HCT116 (cell line): ENCODE results near the gene ATP13A3.

Experiments
- CEBPB ChIP-seq: IDR thresholded peaks from 2 replicates; pipeline ENCODE4 v1.6.1; 2012; ENCODE audit warnings: low read depth
- CTCF ChIP-seq, 3 experiments: fragments of 200-600 bp in 1 of 3; sonication (generic) in 1 of 3; IDR thresholded peaks in 2 of 3; conservative IDR thresholded peaks in 1 of 3; 2 replicates each; pipeline ENCODE4 v1.5.1; 2012 to 2017; ENCODE audit warnings: low read depth in 2 of 3, low read length in 2 of 3, antibody characterized with exemption in 1 of 3, borderline replicate concordance in 1 of 3, control low read depth in 1 of 3, mild to moderate bottlenecking in 1 of 3, mixed read lengths in 1 of 3, mixed run types in 1 of 3, moderate library complexity in 1 of 3; ENCODE audit not compliant: insufficient read depth in 1 of 3
- EZH2 ChIP-seq: fragments of 200-600 bp; sonication (generic); IDR thresholded peaks from 2 replicates; pipeline ENCODE4 v1.6.1; 2017; ENCODE audit warnings: antibody characterized with exemption, mixed run types
- JUND ChIP-seq: IDR thresholded peaks from 2 replicates; pipeline ENCODE4 v1.6.1; 2012
- MAX ChIP-seq: IDR thresholded peaks from 2 replicates; pipeline ENCODE4 v1.6.1; 2012
- POLR2A ChIP-seq: IDR thresholded peaks from 2 replicates; pipeline ENCODE4 v1.7.0; 2011; ENCODE audit warnings: borderline replicate concordance; ENCODE audit not compliant: insufficient read depth, insufficient read length; ENCODE audit errors: extremely low read depth
- POLR2AphosphoS5 ChIP-seq: IDR thresholded peaks from 2 replicates; pipeline ENCODE4 v1.6.1; 2011; ENCODE audit warnings: mild to moderate bottlenecking, low read depth, low read length, moderate library complexity
- RAD21 ChIP-seq: IDR thresholded peaks from 2 replicates; pipeline ENCODE4 v1.6.1; 2012; ENCODE audit warnings: low read depth, mild to moderate bottlenecking
- SP1 ChIP-seq: IDR thresholded peaks from 2 replicates; pipeline ENCODE4 v1.6.1; 2012; ENCODE audit warnings: low read depth
- SRF ChIP-seq: IDR thresholded peaks from 2 replicates; pipeline ENCODE4 v1.6.1; 2012; ENCODE audit warnings: low read depth
- YY1 ChIP-seq: IDR thresholded peaks from 2 replicates; pipeline ENCODE4 v1.6.1; 2011; ENCODE audit warnings: low read length, low read depth, moderate library complexity, mild to moderate bottlenecking; ENCODE audit not compliant: insufficient replicate concordance; ENCODE audit errors: extremely low read depth
- ZNF274 ChIP-seq: fragments of 200-500 bp; sonication (Bioruptor generic); IDR thresholded peaks from 2 replicates; pipeline ENCODE4 v1.6.1; 2014; ENCODE audit warnings: mild to moderate bottlenecking, low read depth, low read length, inconsistent platforms

GRCh38 chr3:194489736-194490612, 3.2 kb upstream of the ATP13A3 start:
- no peak for TF ChIP-seq CTCF (IDR thresholded peaks at IDR 0.05 in 2 of 3, conservative IDR thresholded peaks at IDR 0.05 in 1 of 3; ENCODE audit: borderline replicate concordance in 1 of 3, insufficient read depth in 1 of 3, low read depth in 2 of 3, low read length in 2 of 3)
- TF ChIP-seq POLR2AphosphoS5, result no peak
- no peak for TF ChIP-seq POLR2A
- no peak for TF ChIP-seq YY1
- no peak for TF ChIP-seq ZNF274
- TF ChIP-seq EZH2, result no peak
- no peak for TF ChIP-seq MAX
- TF ChIP-seq SRF, result no peak
- TF ChIP-seq RAD21, result no peak
- no peak for TF ChIP-seq JUND
- TF ChIP-seq SP1, result no peak
- no peak for TF ChIP-seq CEBPB
